Measurements from ENCODE around the gene OSBPL2. TPM values are rescaled to one million over a fixed set of nuclear protein-coding genes. Genes with fewer than 3 reads are reported as not detected.

The OSBPL2 gene
- total and polyA plus RNA-seq, 2 experiments from 2014 or later = 22.2 to 27.9 TPM

- TF ChIP-seq EZH2phosphoT487 (IDR thresholded peaks at IDR 0.05; ENCODE audit: insufficient read depth, low read depth) (no peak), EZH2 (IDR thresholded peaks at IDR 0.05; ENCODE audit: insufficient read depth, poor library complexity, severe bottlenecking) (no peak)
- no peaks in the 10 kb centered on the region for H3K9me2 ChIP-seq (ENCODE audit: insufficient read depth)
- peaks cover 37% of the 10 kb centered on the region for H3K27me3 ChIP-seq (replicated peaks; ENCODE audit: insufficient read depth)
- no peak for DNase-seq
- H3K9me3 ChIP-seq (ENCODE audit: low read depth) = no peaks in the 10 kb centered on the region
- no peak overlapping the region for H2AFZ ChIP-seq
- 26 to 27% methylated on average over 13 of the region's 13 CpGs for WGBS, 2 experiments (ENCODE audit: low coverage in 1 of 2, low lambda C conversion rate in 2 of 2, missing lambda C conversion rate in 2 of 2)
- H3K4me3 ChIP-seq = no peak overlapping the region
- no peak overlapping the region for H3K9ac ChIP-seq
- H3K27ac ChIP-seq = no peak overlapping the region
- no peak overlapping the region for H3K4me2 ChIP-seq (ENCODE audit: unreplicated experiment)
- no peaks in the 10 kb centered on the region for H4K20me1 ChIP-seq (ENCODE audit: insufficient read depth)
- H3K79me2 ChIP-seq (ENCODE audit: insufficient read depth) = no peaks in the 10 kb centered on the region
- no peaks in the 10 kb centered on the region for H3K36me3 ChIP-seq (ENCODE audit: low read depth)
- H3K4me1 ChIP-seq (ENCODE audit: insufficient read depth) = no peaks in the 10 kb centered on the region
- no peaks in the 10 kb centered on the region for H3F3A ChIP-seq (ENCODE audit: insufficient read depth)
- in situ Hi-C loops (cut with MboI) = no loop called here
Measured at GRCh38 chr20:62222972-62223371, 15.3 kb upstream of the OSBPL2 start.

- Histone ChIP-seq H3F3A (ENCODE audit: insufficient read depth) (no peaks in the 10 kb centered on the region), H2AFZ (no peak overlapping the region), H4K20me1 (ENCODE audit: insufficient read depth) (no peaks in the 10 kb centered on the region), H3K4me1 (ENCODE audit: insufficient read depth) (no peaks in the 10 kb centered on the region), H3K36me3 (ENCODE audit: low read depth) (no peaks in the 10 kb centered on the region), H3K9me2 (ENCODE audit: insufficient read depth) (no peaks in the 10 kb centered on the region), H3K27me3 (replicated peaks; ENCODE audit: insufficient read depth) (peaks cover 32% of the 10 kb centered on the region), H3K4me3 (no peak overlapping the region), H3K9me3 (ENCODE audit: low read depth) (no peaks in the 10 kb centered on the region), H3K27ac (no peak overlapping the region), H3K79me2 (ENCODE audit: insufficient read depth) (no peaks in the 10 kb centered on the region), H3K9ac (no peak overlapping the region), H3K4me2 (ENCODE audit: unreplicated experiment) (no peak overlapping the region)
- in situ Hi-C loops (cut with MboI) = no loop called here
- TF ChIP-seq EZH2phosphoT487 (IDR thresholded peaks at IDR 0.05; ENCODE audit: insufficient read depth, low read depth) = no peak
- TF ChIP-seq EZH2 (IDR thresholded peaks at IDR 0.05; ENCODE audit: insufficient read depth, poor library complexity, severe bottlenecking) = no peak
- WGBS, 2 experiments (ENCODE audit: low coverage in 1 of 2, low lambda C conversion rate in 2 of 2, missing lambda C conversion rate in 2 of 2) = 63 to 70% methylated on average over 9 of the region's 9 CpGs
- no peak for DNase-seq
Measured at GRCh38 chr20:62223571-62223970, 14.8 kb upstream of the OSBPL2 start.

- Histone ChIP-seq H3K9ac (no peak overlapping the region), H2AFZ (no peak overlapping the region), H3K4me2 (ENCODE audit: unreplicated experiment) (no peak overlapping the region), H3K4me3 (no peak overlapping the region), H3K27me3 (replicated peaks; ENCODE audit: insufficient read depth) (peaks cover 25% of the 10 kb centered on the region), H3K27ac (no peak overlapping the region), H3K4me1 (ENCODE audit: insufficient read depth) (no peaks in the 10 kb centered on the region), H4K20me1 (ENCODE audit: insufficient read depth) (no peaks in the 10 kb centered on the region), H3K9me2 (ENCODE audit: insufficient read depth) (no peaks in the 10 kb centered on the region), H3K9me3 (ENCODE audit: low read depth) (no peaks in the 10 kb centered on the region), H3K36me3 (ENCODE audit: low read depth) (no peaks in the 10 kb centered on the region), H3K79me2 (ENCODE audit: insufficient read depth) (no peaks in the 10 kb centered on the region), H3F3A (ENCODE audit: insufficient read depth) (no peaks in the 10 kb centered on the region)
- DNase-seq = no peak
- WGBS, 2 experiments (ENCODE audit: low coverage in 1 of 2, low lambda C conversion rate in 2 of 2, missing lambda C conversion rate in 2 of 2) = 52 to 55% methylated on average over 20 to 21 of the region's 21 CpGs
- in situ Hi-C loops (cut with MboI) = no loop called here
- no peak for TF ChIP-seq EZH2phosphoT487 (IDR thresholded peaks at IDR 0.05; ENCODE audit: insufficient read depth, low read depth)
- no peak for TF ChIP-seq EZH2 (IDR thresholded peaks at IDR 0.05; ENCODE audit: insufficient read depth, poor library complexity, severe bottlenecking)
Measured at GRCh38 chr20:62224113-62224855, 14.0 kb upstream of the OSBPL2 start.

GRCh38 chr20:62225026-62225425 is 13.3 kb upstream of the OSBPL2 start:
- Histone ChIP-seq H3K4me1 (ENCODE audit: insufficient read depth) (no peaks in the 10 kb centered on the region), H3K9me2 (ENCODE audit: insufficient read depth) (no peaks in the 10 kb centered on the region), H3K9ac (no peak overlapping the region), H3K27ac (no peak overlapping the region), H4K20me1 (ENCODE audit: insufficient read depth) (no peaks in the 10 kb centered on the region), H3K9me3 (ENCODE audit: low read depth) (no peaks in the 10 kb centered on the region), H3K4me2 (ENCODE audit: unreplicated experiment) (no peak overlapping the region), H3K4me3 (no peak overlapping the region), H3K36me3 (ENCODE audit: low read depth) (no peaks in the 10 kb centered on the region), H3F3A (ENCODE audit: insufficient read depth) (no peaks in the 10 kb centered on the region), H3K79me2 (ENCODE audit: insufficient read depth) (no peaks in the 10 kb centered on the region), H3K27me3 (replicated peaks; ENCODE audit: insufficient read depth) (peaks cover 23% of the 10 kb centered on the region), H2AFZ (no peak overlapping the region)
- TF ChIP-seq EZH2 (IDR thresholded peaks at IDR 0.05; ENCODE audit: insufficient read depth, poor library complexity, severe bottlenecking) = no peak
- no peak for TF ChIP-seq EZH2phosphoT487 (IDR thresholded peaks at IDR 0.05; ENCODE audit: insufficient read depth, low read depth)
- DNase-seq = no peak
- in situ Hi-C loops (cut with MboI) = no loop called here
- 50 to 61% methylated on average over 12 to 13 of the region's 13 CpGs for WGBS, 2 experiments (ENCODE audit: low coverage in 1 of 2, low lambda C conversion rate in 2 of 2, missing lambda C conversion rate in 2 of 2)
